Liver (tissue), 3 donors: ENCODE measurements around the gene TAB2.

Source experiments
- EGR1 ChIP-seq, 2 donors: IDR thresholded peaks; 2 replicates each; pipeline ENCODE4 v1.6.1; 2016 to 2018; ENCODE audit warnings: antibody characterized with exemption in 2 of 2, low read depth in 2 of 2
- GABPA ChIP-seq, 2 donors: IDR thresholded peaks in 1 of 2; conservative IDR thresholded peaks in 1 of 2; 2 replicates each; pipeline ENCODE4 v1.6.1; 2016; ENCODE audit warnings: antibody characterized with exemption in 2 of 2, mild to moderate bottlenecking in 1 of 2, moderate library complexity in 1 of 2
- JUND ChIP-seq, 2 donors: IDR thresholded peaks; 2 replicates each; pipeline ENCODE4 v1.6.1; 2016; ENCODE audit warnings: antibody characterized with exemption in 2 of 2
- MAX ChIP-seq: IDR thresholded peaks from 2 replicates; pipeline ENCODE4 v1.6.1; 2016; ENCODE audit warnings: antibody characterized with exemption
- TAF1 ChIP-seq: conservative IDR thresholded peaks from 2 replicates; pipeline ENCODE4 v1.6.1; 2016; ENCODE audit warnings: antibody characterized with exemption, mild to moderate bottlenecking
- YY1 ChIP-seq: IDR thresholded peaks from 2 replicates; pipeline ENCODE4 v1.6.1; 2016; ENCODE audit warnings: antibody characterized with exemption, mild to moderate bottlenecking
- TF ChIP-seq, protein P1 (sequence below): fragments of 150-350 bp; IDR thresholded peaks from 2 replicates; pipeline ENCODE4 v1.5.1; 2017; ENCODE audit warnings: improper control_type of control experiment, low read depth, low read length; ENCODE audit not compliant: missing input control
- TF ChIP-seq, protein P2 (sequence below): IDR thresholded peaks from 2 replicates; pipeline ENCODE4 v1.6.1; 2016; ENCODE audit warnings: antibody characterized with exemption, mild to moderate bottlenecking
- donor health status: healthy.
- donor health status: healthy.

GRCh38 chr6:149379977-149380376 lies 62.5 kb downstream of the TAB2 start:
- TF ChIP-seq, protein P1, sequence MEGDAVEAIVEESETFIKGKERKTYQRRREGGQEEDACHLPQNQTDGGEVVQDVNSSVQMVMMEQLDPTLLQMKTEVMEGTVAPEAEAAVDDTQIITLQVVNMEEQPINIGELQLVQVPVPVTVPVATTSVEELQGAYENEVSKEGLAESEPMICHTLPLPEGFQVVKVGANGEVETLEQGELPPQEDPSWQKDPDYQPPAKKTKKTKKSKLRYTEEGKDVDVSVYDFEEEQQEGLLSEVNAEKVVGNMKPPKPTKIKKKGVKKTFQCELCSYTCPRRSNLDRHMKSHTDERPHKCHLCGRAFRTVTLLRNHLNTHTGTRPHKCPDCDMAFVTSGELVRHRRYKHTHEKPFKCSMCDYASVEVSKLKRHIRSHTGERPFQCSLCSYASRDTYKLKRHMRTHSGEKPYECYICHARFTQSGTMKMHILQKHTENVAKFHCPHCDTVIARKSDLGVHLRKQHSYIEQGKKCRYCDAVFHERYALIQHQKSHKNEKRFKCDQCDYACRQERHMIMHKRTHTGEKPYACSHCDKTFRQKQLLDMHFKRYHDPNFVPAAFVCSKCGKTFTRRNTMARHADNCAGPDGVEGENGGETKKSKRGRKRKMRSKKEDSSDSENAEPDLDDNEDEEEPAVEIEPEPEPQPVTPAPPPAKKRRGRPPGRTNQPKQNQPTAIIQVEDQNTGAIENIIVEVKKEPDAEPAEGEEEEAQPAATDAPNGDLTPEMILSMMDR = no peak
- TF ChIP-seq JUND (IDR thresholded peaks at IDR 0.05) = no peak
- TF ChIP-seq GABPA (IDR thresholded peaks at IDR 0.05 in 1 of 2, conservative IDR thresholded peaks at IDR 0.05 in 1 of 2) = no peak
- no peak for TF ChIP-seq YY1
- TF ChIP-seq, protein P2, sequence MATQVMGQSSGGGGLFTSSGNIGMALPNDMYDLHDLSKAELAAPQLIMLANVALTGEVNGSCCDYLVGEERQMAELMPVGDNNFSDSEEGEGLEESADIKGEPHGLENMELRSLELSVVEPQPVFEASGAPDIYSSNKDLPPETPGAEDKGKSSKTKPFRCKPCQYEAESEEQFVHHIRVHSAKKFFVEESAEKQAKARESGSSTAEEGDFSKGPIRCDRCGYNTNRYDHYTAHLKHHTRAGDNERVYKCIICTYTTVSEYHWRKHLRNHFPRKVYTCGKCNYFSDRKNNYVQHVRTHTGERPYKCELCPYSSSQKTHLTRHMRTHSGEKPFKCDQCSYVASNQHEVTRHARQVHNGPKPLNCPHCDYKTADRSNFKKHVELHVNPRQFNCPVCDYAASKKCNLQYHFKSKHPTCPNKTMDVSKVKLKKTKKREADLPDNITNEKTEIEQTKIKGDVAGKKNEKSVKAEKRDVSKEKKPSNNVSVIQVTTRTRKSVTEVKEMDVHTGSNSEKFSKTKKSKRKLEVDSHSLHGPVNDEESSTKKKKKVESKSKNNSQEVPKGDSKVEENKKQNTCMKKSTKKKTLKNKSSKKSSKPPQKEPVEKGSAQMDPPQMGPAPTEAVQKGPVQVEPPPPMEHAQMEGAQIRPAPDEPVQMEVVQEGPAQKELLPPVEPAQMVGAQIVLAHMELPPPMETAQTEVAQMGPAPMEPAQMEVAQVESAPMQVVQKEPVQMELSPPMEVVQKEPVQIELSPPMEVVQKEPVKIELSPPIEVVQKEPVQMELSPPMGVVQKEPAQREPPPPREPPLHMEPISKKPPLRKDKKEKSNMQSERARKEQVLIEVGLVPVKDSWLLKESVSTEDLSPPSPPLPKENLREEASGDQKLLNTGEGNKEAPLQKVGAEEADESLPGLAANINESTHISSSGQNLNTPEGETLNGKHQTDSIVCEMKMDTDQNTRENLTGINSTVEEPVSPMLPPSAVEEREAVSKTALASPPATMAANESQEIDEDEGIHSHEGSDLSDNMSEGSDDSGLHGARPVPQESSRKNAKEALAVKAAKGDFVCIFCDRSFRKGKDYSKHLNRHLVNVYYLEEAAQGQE = no peak
- TF ChIP-seq TAF1 = no peak
- TF ChIP-seq MAX = no peak
- TF ChIP-seq EGR1 (IDR thresholded peaks at IDR 0.05; ENCODE audit: low read depth in 2 of 2) = no peak
